GM18498 (cell line): ENCODE data around the gene DDAH1.

Experiments
- ATAC-seq: cut with Tn5 transposase; IDR thresholded peaks from one replicate; pipeline ENCODE4 v1.9.1; 2021; ENCODE audit warnings: mild to moderate bottlenecking, moderate library complexity; ENCODE audit not compliant: unreplicated experiment

DDAH1 gene

DNA sequence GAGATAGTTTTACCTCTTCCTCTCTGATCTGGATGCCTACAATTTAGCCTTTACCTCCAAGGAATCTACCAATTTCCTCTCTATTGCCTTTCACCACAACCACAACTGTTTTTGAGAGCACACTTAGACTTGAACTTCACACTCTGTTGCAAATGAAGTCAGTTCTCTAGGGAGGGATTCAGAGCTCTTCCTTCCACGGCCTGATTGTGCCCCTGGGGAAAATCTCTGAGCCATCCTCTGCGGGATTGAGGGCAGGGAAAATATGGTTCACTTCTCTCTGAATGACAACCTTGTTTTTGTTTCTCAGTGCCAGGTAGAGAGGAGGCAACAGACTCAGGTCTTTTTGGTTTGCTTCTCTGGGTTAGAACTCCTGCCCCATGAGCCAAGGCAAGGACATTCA is 153.1 kb downstream of the DDAH1 start:
- ATAC-seq = no peak

DNA sequence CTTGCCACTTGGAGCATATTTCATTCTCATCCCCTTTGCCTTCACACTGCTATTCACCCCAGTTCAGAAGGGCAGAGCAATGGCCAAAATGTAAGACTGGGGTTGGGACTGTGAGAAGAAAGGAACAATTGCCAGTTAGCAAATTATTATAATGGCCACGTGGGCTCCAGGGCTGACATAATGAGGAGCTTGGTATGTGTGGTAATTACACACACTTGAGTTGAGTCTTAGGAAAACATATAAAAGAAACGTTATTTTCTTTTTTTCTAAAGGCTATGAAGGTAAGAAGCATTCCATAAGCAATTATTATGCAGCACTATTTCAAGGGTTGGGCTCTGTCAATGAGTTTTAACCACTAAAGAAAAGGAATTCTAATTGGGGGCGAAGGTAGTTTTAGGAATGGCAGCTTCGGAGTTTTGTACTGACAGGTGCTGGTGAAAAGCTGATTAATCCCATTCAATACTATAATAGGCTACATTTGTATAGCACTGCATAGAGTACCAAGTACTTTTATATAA is 156.1 kb downstream of the DDAH1 start:
- ATAC-seq = no peak

DNA sequence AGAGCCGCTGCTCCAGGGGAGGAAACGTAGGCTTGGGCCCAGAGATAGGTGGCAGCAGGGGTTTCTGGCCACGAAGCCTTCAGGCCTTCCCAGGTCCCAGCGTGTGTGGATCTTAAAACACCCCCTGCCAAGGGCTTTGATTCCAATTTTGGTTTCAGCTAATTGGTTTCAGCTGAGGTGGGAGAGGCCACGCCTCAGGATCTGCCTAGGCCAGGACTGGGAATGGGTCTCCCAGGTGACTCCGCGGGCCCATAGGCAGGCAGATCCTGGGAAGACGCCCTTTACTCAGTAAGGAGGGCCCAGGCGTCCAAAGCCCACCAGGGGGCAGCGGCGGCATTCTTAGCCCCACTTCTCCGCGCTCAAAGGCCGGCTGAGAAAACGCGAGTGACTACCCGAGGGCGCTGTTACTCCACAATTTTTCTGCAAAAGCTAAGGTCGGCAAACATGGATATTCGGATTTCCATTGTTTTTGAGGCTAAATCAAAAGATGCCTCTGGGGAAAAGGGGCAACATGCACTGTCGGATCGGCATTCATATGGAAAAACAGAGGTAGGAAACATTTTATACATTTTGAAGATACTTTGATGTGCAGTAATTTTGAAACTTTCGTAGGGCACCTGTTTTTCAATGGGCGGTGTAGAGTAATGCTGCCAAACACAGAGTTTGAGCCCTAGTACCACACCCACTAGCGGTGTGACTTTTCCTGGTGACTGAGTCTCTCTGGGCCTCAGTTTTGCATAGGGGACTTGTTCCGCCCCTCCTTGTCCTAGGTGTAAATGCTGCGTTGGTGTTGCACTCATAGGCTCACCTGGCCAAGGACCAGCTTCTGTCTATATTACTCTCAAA is 156.7 kb downstream of the DDAH1 start:
- ATAC-seq = peak; percentile 93

- no peak for ATAC-seq
Measured at GRCh38 chr1:85306236-85306635, 158.7 kb downstream of the DDAH1 start.

GRCh38 chr1:85303440-85304162 is 161.4 kb downstream of the DDAH1 start:
- ATAC-seq = no peak

GRCh38 chr1:85300140-85300539 is 164.8 kb downstream of the DDAH1 start:
- ATAC-seq = no peak

DNA sequence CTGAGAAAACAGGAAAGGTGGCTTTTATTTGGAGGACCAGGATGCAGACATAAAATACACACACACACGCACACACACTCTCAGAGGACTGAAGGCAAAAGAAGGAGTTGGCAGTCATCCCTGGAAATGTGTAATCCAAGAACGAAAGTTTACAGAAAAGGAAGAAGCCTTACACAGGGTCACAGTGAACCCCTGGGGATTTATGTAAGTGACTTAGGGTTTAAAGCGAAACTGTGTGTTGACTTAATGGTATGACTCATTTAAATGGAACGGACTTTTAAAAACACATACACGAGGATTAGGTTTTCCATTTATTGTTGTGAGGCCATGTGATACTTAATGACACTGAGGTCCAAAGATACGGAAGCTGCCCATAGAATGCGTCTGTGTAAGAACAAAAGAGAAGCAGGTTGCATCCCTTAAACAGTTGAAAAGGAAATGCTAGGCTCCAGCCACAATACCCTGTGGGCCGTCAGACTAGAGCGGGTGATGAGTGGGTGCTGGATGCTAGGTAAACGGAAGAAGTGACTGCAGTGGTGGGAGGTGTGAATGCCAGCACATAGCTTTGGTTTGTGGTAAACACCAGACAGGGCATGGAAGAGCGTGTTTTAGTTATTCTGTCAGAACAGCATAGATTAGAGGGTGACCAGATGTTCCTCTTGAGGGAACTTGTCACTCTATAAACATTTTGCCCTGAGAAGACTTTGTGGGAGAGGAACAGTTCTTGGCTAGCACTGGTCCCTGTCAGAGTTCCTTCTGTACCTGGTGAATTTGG is 166.9 kb downstream of the DDAH1 start:
- ATAC-seq = peak; percentile 97

DNA sequence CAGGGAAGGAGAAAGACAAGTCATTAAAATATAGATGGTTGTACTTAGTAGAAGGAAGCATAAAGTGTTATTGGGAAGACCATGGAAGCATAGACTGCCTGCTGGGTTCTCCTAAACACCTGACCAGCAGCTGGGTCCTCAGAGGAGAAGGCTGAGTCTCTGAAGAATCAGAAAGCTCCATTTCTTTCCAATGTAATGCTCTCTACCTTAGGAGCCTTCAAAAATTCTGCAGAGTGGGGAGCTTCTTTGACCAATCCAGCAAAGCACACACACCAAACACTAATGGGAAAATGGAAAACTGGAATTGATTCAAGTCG is 167.5 kb downstream of the DDAH1 start:
- ATAC-seq = no peak

DNA sequence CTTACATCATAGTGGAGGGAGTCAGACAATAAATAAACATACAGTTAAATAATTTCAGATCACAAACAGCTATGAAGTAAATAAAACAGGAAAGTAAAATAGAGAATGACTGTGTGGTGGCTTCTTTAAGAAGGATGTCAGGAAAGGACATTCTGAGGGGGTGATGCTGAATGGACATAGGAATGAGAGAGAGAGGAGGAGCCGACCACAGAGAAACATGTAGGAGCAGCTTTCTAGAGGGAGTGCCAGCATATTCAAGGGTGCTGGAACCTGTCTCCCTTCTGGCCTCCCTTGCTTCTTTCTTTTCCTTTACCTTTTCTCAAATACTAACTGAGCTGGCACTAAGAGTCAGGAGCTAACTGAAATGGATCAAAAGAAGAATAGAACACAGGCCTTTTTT is 168.0 kb downstream of the DDAH1 start:
- no peak for ATAC-seq

DNA sequence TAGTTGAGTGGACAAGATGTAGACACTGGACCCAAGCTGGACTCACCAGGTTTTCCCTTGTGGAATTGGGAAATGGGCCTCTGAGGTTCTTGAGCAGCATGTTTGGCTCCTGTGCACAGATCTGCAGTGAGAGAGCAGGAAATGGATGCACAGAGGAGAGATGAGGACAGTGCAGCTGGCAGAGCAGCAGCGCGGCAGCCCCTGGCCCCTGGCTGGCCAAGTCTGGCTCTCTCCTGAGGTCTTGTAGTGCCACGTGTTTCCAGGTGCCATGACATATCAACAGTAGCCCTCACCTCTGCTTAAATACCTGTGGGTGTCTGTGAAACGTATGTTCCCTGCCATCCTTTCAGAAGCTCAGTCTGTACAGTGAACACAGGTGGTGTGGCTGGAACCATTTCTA is 169.3 kb downstream of the DDAH1 start:
- ATAC-seq = no peak

DNA sequence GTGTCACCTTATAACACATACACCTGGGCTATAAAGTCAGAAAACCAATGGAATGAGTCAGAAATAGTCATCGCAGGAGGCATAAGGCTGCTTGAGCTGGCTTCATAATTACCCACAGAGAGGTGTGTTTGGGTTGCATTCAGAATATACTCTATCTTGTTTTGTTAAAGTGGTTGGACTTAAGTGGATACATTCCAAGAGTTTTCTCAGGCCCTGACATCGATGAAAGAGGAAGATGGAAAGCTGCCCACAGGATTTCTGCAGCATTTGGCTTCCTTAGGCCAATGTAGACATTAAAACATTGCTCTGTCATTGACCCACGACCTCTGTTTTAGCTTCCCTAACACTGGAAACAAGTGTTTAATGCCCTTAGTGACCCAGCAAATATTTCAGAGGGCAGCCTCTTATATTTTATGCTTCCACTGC is 169.9 kb downstream of the DDAH1 start:
- ATAC-seq = no peak

GRCh38 chr1:85290826-85291225 is 174.1 kb downstream of the DDAH1 start:
- no peak for ATAC-seq

DNA sequence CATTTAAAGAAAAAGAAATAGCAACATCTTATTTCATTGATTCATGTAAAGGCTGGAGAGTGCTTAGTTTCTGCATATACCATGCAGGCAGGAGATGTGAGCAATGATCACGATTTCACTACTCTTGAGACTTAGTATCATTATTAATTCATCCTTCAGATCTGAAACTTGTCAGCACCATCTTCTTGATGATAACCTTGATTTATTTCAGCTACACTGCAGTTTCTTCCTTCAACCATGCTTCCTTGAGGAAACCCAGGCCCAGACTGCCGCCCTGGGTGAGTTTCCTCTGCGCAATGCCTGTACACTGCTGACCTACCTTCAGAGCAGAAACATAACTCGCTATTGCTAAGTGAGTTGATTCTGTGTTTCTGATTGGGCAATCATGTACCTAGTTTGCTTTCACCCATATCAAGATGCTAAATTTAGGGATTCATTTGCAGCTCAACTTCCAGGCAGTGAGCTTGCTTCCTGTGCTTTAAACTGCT is 175.1 kb downstream of the DDAH1 start:
- ATAC-seq = no peak

DNA sequence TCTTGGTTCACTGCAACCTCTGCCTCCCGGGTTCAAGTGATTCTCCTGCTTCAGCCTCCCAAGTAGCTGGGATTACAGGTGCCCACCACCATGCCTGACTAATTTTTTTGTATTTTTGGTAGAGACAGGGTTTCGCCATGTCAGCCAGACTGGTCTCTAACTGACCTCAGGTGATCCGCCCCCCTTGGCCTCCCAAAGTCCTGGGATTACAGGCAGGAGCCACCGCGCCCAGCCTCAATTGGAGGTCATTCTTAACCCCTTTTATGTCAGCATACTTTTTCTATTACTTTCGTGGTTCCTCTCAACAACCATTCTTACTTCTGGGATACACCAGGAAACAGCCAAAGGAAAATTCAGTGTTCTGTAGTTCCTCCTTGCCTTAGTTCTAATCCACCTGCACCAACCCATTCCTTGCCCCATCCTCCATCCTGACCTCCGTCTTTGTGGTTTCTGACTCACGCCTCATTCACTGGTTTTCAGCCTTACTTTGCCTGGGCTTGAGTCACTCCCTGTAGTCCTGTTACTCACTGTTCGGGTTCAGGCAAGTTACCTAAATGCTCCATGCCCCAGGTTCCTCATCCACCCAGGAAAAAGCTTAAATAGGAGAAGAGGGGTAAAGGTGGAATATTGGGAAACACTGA is 175.6 kb downstream of the DDAH1 start:
- no peak for ATAC-seq

DNA sequence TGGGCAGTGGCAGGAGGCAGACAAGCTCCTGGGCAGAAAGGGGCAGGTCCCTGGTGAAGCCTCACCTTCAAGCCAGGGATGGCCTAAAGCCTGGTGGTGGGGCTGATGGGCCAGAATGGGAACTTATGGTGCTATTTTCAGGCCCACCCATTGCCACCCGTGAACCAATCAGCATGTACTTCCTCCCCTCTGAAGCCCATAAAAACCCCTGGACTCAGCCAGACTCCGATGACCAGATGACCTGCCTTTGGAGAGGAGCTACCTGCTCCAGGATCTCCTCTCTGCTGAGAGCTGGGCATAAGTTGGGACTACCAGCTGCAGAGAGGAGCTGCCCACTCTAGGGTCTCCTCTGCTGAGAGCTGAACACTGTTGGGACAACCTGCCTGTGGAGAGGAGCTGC is 180.8 kb downstream of the DDAH1 start:
- no peak for ATAC-seq

DNA sequence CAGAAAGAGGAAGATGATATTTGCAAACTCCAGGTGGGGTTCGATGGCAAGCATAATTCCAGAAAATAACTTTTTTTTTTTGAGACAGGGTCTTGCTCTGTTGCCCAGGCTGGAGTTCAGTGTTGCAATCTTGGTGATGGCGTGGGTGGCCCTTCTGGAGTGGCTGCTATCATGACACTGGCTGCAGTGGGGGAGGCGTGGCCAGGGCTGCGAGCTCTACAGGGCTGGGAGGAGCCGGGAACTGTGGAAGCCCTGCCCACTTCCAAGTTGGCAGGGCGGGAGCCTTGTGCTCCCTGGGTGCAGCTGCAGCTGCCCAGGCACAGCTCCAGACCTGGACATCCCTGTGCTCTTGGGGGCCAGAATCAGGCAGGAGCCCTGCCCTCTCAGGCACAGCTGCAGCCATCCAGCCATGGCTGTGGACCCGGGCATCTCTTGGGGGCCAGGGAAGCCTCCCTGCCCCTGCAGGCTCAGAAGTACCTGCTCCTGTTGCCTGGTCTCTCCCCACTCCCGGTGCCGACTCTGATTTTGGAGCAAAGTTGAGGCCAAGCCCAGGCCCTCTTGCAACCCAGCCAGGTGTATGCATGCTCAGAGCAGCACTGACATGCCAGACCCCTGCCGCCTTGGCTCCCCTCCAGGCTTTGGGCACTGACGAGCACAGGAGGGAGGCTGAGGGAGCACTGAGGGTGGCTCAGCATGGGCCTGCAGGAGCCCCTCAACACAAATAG is 181.3 kb downstream of the DDAH1 start:
- ATAC-seq = no peak

GRCh38 chr1:85282424-85282823 is 182.5 kb downstream of the DDAH1 start:
- no peak for ATAC-seq

DNA sequence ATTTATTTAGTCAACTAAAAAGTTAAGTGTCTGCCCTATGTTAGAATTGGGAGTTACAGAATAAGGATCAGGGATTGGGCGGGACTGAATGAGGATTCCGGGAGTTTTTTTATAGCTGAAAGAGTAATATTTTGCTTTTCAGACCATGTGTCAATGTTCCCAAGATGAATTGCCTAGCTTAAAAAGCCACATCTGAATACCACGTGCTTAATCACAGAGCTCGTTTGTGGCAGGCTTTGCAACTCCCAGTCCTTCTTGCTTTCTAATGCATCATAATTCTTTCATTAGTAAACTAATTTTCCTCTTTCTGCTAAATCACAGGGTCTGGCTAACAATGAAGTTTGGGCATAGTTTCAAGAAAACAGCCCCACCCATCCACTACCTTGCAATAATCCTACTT is 184.3 kb downstream of the DDAH1 start:
- ATAC-seq = no peak

GRCh38 chr1:85279458-85280080 is 185.4 kb downstream of the DDAH1 start:
- ATAC-seq = no peak

GRCh38 chr1:85278853-85279314 is 186.1 kb downstream of the DDAH1 start:
- ATAC-seq = no peak
